SU-DHL-6 (cell line): ENCODE measurements around the gene RAB3GAP1.

Experiments used
- H2AFZ ChIP-seq: fragments of 200-600 bp; sonication (generic); 2 replicates; pipeline ENCODE4 v1.6.1; 2014; ENCODE audit warnings: low read depth, mild to moderate bottlenecking, moderate library complexity, mixed read lengths, antibody characterized with exemption, low read length; ENCODE audit not compliant: severe bottlenecking
- H3F3A ChIP-seq: fragments of 200-600 bp; shearing (Covaris generic); 2 replicates; pipeline ENCODE4 v1.6.0; 2016; ENCODE audit warnings: antibody characterized with exemption, mild to moderate bottlenecking; ENCODE audit not compliant: insufficient read depth
- H3K27ac ChIP-seq: fragments of 200-600 bp; sonication (generic); 2 replicates; pipeline ENCODE4 v1.5.1; 2016; ENCODE audit warnings: low read depth, mild to moderate bottlenecking, low read length, moderate library complexity, mixed read lengths
- H3K27me3 ChIP-seq: fragments of 200-600 bp; sonication (generic), shearing (Covaris generic); 2 replicates; pipeline ENCODE4 v1.6.0; 2014; ENCODE audit warnings: mild to moderate bottlenecking, low read length
- H3K36me3 ChIP-seq: fragments of 200-600 bp; sonication (generic); 2 replicates; pipeline ENCODE4 v1.6.1; 2014; ENCODE audit warnings: mild to moderate bottlenecking, low read length, mixed read lengths
- H3K4me2 ChIP-seq: fragments of 300-600, 200-600 bp; shearing (Covaris generic), sonication (generic); 2 replicates; pipeline ENCODE4 v1.6.0; 2014; ENCODE audit warnings: low read length, low read depth, mild to moderate bottlenecking; ENCODE audit not compliant: poor library complexity, severe bottlenecking
- H3K4me3 ChIP-seq: fragments of 200-600 bp; sonication (generic); 2 replicates; pipeline ENCODE4 v1.5.1; 2014; ENCODE audit warnings: antibody characterized with exemption, low read length, mild to moderate bottlenecking, mixed read lengths; ENCODE audit not compliant: insufficient read depth, poor library complexity, severe bottlenecking
- H3K79me2 ChIP-seq: fragments of 200-600 bp; sonication (generic); 2 replicates; pipeline ENCODE4 v1.6.1; 2014; ENCODE audit warnings: mild to moderate bottlenecking, low read length, moderate library complexity; ENCODE audit not compliant: insufficient read depth
- H3K9ac ChIP-seq: fragments of 200-600 bp; sonication (generic); 2 replicates; pipeline ENCODE4 v1.7.0; 2014; ENCODE audit warnings: mild to moderate bottlenecking, low read length
- H3K9me2 ChIP-seq: fragments of 200-600 bp; sonication (generic); replicated peaks from 2 replicates; pipeline ENCODE4 v1.6.1; 2014; ENCODE audit warnings: low read length; ENCODE audit not compliant: insufficient read depth
- H3K9me3 ChIP-seq: fragments of 200-600 bp; sonication (generic); 2 replicates; pipeline ENCODE4 v1.6.1; 2014; ENCODE audit warnings: low read length, mixed read lengths; ENCODE audit not compliant: insufficient read depth
- H4K20me1 ChIP-seq: fragments of 200-600 bp; sonication (generic); 2 replicates; pipeline ENCODE4 v1.6.1; 2014; ENCODE audit warnings: low read depth, mild to moderate bottlenecking, antibody characterized with exemption, low read length, moderate library complexity, mixed read lengths
- EZH2phosphoT487 ChIP-seq: fragments of 200-600 bp; sonication (generic), shearing (Covaris generic); conservative IDR thresholded peaks from 2 replicates; pipeline ENCODE4 v1.6.1; 2018; ENCODE audit warnings: mild to moderate bottlenecking, antibody characterized with exemption, low read length, moderate library complexity, mixed read lengths
- TF ChIP-seq, protein P1 (sequence below): fragments of 200-600 bp; sonication (generic); IDR thresholded peaks from one replicate; pipeline ENCODE4 v1.5.1; 2017; ENCODE audit warnings: antibody characterized with exemption, mild to moderate bottlenecking, low read length, moderate library complexity; ENCODE audit not compliant: insufficient read depth, poor library complexity, severe bottlenecking

RAB3GAP1 gene

GRCh38 chr2:135168204-135168856, 116.2 kb downstream of the RAB3GAP1 start:
- Histone ChIP-seq H4K20me1 (no peaks in the 10 kb centered on the region), H3K9ac (no peak overlapping the region), H3F3A (no peaks in the 10 kb centered on the region), H3K36me3 (peaks cover 47% of the 10 kb centered on the region), H3K9me3 (no peaks in the 10 kb centered on the region), H3K27ac (no peak overlapping the region), H3K79me2 (no peaks in the 10 kb centered on the region), H3K4me3 (no peak overlapping the region), H3K4me2 (no peak overlapping the region), H3K9me2 (no peaks in the 10 kb centered on the region), H3K27me3 (no peaks in the 10 kb centered on the region), H2AFZ (no peak overlapping the region)
- TF ChIP-seq EZH2phosphoT487, result no peak
- TF ChIP-seq, protein P1, sequence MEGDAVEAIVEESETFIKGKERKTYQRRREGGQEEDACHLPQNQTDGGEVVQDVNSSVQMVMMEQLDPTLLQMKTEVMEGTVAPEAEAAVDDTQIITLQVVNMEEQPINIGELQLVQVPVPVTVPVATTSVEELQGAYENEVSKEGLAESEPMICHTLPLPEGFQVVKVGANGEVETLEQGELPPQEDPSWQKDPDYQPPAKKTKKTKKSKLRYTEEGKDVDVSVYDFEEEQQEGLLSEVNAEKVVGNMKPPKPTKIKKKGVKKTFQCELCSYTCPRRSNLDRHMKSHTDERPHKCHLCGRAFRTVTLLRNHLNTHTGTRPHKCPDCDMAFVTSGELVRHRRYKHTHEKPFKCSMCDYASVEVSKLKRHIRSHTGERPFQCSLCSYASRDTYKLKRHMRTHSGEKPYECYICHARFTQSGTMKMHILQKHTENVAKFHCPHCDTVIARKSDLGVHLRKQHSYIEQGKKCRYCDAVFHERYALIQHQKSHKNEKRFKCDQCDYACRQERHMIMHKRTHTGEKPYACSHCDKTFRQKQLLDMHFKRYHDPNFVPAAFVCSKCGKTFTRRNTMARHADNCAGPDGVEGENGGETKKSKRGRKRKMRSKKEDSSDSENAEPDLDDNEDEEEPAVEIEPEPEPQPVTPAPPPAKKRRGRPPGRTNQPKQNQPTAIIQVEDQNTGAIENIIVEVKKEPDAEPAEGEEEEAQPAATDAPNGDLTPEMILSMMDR, result no peak

DNA sequence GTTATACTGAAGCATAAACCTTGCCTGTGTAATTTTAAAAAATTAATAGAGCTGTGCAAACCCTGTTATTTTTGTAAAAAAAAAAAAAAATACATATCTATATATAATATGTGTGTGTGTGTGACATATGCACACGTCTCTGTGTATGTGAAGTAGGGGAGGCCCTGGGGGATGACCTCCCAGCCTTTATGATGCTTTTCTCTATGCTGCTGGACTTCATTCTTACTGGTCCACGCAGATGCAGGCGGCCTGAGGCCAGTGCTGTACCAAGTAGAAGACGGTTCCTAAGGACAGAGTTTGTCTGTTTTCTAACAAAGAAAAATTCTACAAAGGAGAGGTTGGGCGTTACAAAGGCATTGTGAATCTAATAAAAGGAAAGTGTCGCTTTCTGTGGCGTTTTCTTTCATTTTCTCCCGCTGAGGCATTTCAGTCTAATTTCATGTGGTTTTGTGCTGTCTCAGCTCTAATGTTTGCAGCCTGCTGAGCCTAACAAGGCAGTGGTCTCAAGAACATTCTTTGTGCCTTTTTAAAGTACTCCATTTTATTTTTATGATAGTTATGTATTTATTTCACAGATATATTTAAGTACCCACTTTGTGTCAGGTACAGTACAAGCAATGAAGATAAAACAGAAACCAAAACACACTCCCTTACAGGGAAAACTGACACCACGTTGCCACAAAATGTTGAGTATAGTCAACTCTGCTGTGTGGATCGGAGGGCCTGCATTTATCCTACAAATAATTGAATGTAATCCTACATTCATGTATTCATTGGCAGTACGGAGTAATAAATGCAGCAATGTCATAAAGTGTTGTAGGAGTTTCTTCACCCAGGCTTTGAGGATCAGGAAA, 118.0 kb downstream of the RAB3GAP1 start:
- Histone ChIP-seq H3K9me2 (no peaks in the 10 kb centered on the region), H4K20me1 (no peaks in the 10 kb centered on the region), H3F3A (no peaks in the 10 kb centered on the region), H3K27me3 (no peaks in the 10 kb centered on the region), H3K27ac (no peak overlapping the region), H3K4me3 (no peak overlapping the region), H3K79me2 (no peaks in the 10 kb centered on the region), H3K9me3 (no peaks in the 10 kb centered on the region), H2AFZ (no peak overlapping the region), H3K9ac (no peak overlapping the region), H3K36me3 (peaks cover 32% of the 10 kb centered on the region; the same call in 1 of the 2 replicates), H3K4me2 (no peak overlapping the region)
- no peak for TF ChIP-seq EZH2phosphoT487
- TF ChIP-seq, protein P1, result no peak

GRCh38 chr2:135174049-135174809, 122.1 kb downstream of the RAB3GAP1 start:
- no peak overlapping the region for H3K4me3 ChIP-seq
- no peaks in the 10 kb centered on the region for H3K27me3 ChIP-seq
- H3K79me2 ChIP-seq, result no peaks in the 10 kb centered on the region
- H3K9me3 ChIP-seq, result no peaks in the 10 kb centered on the region
- no peaks in the 10 kb centered on the region for H3K9me2 ChIP-seq
- H2AFZ ChIP-seq, result no peak overlapping the region
- no peaks in the 10 kb centered on the region for H4K20me1 ChIP-seq
- TF ChIP-seq, protein P1, result no peak
- no peak for TF ChIP-seq EZH2phosphoT487
- no peak overlapping the region for H3K27ac ChIP-seq
- no peaks in the 10 kb centered on the region for H3F3A ChIP-seq
- H3K36me3 ChIP-seq, result peaks cover 12% of the 10 kb centered on the region; the same call in 1 of the 2 replicates
- H3K4me2 ChIP-seq, result no peak overlapping the region
- H3K9ac ChIP-seq, result no peak overlapping the region
